SIG-M5 treated with dmso at 0.1 percent for 504 hours (cell line): ENCODE measurements around the gene LAMA4.
"Not testable (repeated sequence)": the region's sequence is repeated elsewhere in the genome, so short reads cannot be mapped to it uniquely, and the experiment has no call there.

Experiments used
- DNase-seq: peaks from one replicate; lab custom pipeline; 2025; ENCODE audit not compliant: unreplicated experiment; lab: John Stamatoyannopoulos, UW

LAMA4 gene

DNA sequence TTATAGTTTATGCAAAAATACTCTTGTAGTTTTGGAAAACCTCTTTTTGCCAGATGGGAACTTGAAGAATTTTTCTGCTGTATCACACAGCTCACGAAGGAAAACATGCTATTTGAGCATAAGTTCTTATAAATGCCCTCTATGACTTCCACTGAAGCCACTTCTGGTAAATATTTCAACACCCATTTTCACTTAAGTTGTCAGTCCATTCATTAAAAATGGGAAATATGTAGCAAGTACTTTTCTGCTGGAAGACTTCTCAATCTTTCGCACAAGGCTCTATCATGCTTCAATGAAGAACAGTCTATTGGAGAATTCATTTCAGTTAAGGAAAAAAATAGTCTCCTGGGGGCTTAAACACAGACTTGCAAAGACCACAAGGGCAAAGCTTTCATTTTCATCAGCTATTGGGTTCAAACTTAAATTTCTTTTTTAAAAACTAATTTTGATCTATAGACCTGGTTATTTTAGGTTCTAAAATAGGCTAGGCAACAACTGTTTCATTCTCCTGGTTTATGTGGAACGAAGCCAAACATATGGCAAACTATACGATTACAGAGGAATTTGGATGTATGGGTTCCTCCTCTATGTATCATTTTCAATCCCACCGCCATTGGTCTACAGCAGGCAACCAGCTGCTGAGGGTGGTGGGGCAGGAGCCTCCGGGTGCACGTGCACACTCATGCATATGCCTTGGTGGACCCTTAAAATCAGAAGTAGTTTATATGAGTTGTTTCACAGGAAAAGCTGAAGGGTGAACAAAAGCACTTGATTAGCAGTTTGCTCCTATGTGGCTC is 38.7 kb downstream of the LAMA4 start:
- no peak for DNase-seq

DNA sequence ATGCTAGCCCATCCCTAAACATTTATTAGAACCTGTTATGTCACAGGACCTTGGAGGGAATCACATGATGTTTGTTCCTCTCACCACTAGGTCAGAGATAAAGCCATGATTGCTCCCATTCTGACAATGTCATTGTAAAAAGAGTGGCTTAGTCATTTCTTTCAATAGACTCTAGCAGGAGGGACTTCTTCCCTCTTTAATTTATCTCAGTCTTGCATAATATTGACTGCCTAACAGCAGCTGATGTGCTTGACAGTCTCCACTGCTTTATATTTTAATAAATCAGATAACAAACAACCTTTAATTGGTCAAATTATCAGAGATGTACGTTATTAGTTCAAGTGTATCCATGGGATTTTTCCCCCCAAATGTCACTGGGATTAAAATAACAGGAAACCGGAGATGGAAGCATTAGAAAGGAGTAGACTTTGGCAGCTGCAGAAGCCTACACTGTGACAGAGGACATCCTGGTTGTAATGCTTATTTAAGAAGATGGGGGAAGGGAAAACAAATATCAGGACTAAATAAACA is 39.6 kb downstream of the LAMA4 start:
- no peak for DNase-seq

DNA sequence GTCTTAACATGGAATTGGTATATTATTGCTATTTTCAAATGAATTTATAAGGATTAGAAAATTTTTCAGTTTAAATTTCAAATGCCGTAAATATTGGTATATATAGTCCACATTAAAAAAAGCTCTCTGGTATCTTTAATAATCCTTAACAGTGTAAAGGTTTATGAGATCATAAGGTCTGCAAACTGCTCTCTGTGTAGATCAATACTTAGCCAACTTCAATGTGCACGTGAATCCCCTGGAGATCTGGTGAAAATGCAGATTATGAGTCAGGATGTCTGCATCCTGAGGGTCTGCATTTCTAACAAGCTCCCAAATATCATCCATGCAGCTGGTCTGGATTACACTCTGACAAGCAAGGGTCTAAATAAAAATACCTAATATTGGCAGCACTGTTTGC is 43.5 kb downstream of the LAMA4 start:
- DNase-seq, result no peak

DNA sequence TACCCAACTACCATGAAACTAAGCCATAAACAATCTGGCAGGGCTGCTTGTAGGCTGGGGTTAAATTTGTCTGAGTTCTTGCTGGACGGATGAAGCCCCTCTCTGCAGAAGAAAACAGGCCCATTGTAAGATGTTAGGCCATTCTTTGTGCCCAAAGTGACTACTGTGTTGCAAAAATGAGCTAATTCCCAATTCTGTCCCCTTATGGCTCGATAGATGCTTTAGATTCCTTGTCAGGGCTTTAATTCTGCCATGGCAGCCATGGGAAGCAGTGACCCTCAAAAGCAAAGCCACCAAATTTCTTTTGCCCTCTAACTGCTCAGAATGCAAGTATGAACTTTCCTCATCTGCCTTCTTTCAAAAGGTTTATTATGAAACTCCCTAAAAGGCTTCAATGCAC is 45.2 kb downstream of the LAMA4 start:
- no peak for DNase-seq

DNA sequence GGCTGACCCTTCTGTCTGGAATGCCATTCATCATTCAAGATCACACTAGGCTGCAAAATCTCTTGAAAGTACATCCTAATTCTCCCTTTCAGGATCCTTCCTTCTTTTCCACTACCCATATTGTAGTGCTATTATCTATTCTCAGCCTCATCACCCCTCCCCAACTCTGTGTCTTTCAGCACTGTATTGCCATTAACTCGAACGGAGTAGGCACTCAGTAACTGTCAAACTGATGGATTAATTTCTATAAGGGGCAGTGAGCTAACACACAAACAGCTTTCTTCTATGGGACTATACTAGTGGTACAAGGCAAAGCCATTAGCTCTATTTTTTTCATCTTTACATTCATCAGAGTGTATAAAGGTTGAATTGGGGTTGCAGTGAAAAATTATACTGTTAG is 46.6 kb downstream of the LAMA4 start:
- no peak for DNase-seq

DNA sequence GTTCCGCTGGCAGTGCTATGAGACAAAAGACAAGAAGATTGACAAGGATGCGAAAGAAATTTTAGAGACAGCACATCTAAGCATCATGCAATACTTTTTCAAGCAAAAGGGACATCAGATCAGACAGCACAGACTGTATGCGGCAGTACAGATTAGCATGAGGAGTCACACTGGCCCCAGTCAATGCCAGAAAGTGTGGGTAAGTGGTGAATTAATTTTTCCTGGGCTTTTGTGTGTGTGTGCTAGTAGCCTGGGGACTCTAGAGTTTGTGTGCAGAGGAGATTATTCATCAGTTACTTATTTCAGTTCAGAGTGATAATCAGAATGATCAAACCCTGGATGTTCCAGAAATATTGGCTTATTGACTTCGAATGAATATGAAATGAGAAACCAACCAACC is 47.2 kb downstream of the LAMA4 start:
- DNase-seq, result no peak

DNA sequence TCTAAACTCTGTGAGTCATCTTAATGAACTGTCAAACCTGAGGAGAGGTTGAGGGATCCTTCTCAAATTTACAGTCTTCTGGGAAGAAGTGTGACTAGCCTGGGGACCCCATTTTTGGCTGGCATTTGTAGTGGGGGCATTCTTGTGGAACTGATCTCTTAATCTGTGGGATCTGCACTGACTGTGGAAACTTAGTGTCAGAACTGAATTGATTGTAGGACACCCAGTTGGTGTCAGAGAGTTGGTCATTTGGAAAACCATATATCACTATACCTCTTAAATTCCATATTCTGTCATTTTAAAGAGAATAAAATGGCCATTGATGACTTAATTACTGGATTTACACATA is 48.3 kb downstream of the LAMA4 start:
- DNase-seq, result no peak

DNA sequence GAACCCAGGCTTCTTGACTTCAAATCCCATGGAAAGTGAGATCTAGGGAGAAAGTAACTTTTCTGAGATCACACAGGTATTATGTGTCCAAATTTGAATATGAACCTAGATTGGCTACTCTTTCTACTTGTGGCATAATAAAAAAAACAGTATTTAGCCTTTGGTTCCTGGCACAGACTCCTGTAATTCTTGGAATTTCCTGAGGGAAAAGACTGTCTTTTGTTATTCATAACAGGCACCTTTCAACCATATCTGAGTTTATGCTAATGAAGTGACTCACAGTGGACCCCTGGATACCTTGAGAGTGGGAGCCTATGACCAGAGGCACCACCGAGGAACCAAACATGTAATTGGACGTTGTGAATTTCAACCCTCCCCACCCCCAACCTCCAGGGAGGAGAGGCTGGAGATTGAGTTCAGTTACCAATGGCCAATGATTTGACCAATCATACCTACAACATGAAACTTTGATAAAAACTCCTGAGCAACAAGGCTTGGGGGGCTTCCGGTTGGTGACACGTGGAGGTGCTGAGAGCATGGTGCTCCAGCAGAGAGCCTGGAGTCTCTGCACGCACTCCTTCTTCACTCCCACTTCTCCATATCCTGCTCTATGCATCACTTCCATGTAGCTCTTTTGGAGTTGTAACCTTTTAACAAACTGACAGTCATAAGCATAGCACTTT is 48.8 kb downstream of the LAMA4 start:
- DNase-seq, result no peak

DNA sequence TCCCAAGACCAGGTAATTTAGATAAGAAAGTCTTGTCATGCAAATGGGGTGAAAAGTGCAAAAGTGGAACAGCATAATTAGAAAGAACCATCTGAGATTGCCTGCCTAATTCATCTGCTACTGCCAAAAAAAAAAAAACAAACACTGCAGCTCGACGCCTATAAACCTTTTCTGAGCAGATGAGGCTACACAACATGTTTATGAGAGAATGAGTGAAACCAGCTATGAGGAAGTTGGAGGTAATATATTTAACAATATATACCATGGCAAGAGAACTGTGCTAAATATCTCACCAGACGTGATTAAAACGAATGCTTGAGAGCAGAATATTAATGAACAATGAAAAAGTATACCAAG is 50.0 kb downstream of the LAMA4 start:
- DNase-seq, result no peak

DNA sequence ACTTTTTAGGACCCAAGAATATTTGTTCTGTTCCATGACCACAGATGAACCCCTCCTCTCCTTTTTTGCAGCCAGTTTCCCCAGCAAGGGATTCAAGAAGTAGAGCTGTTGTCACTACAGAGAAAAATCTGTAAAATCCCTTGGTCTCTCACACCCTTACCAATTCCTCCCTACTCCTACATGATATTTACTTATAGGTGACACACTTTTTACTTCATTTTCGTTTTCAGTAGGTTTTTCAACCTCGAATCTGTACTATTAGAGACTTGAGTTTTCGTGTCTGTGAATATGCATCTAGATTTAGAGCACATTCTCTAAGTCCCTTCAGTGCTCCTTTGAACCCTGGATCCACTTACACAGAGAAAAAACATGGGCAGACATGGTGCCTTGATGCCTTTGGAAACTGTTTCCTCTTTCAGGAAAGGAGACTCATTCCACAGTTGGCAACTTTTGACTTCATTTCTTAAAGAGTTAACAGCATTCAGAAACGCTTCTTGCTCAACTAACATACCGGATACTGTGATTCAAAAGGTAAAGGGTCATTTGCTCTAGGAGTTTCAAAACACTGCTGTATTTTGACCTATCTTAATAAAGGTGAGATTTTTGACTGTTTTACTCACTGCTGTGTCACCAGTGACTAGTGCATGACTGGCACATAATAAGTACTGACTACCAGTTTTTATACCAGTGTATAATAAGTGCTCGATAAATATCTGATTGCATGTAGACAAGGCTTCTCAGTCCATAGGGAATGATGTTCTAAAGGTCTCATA is 50.6 kb downstream of the LAMA4 start:
- DNase-seq, result no peak

DNA sequence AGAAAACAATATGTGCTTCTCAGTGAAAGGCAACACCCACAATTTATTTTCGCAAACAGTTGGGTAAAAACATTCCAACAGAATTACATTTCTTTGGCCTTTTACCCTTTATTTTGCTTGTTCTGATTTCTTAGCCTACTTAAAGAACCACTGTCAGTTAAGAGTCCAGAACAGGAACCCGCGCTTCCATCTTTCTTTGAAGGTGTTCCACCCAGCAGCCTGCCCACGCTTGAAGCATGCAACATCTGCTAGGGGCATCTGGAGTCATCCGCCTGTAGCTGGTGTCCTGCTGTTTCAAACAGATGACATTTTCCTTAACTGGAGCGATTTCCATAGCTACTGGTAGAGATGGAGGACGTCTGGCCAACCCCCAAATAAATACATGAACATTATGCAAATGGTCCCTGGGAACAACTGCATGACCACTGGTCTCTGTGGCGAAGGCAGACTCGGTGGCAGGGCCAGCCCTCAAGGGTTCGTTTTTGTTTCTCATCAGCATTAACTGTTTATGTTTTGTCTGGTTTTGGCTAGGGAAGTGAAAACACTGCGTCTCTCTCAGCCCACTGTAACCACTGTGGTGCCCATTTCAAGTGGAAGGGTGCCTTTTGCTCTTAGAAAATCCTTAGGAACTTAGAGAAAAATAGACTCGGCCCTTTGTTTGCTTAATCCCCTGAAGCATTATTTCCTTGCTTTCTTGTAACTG is 51.6 kb downstream of the LAMA4 start:
- DNase-seq, result no peak

DNA sequence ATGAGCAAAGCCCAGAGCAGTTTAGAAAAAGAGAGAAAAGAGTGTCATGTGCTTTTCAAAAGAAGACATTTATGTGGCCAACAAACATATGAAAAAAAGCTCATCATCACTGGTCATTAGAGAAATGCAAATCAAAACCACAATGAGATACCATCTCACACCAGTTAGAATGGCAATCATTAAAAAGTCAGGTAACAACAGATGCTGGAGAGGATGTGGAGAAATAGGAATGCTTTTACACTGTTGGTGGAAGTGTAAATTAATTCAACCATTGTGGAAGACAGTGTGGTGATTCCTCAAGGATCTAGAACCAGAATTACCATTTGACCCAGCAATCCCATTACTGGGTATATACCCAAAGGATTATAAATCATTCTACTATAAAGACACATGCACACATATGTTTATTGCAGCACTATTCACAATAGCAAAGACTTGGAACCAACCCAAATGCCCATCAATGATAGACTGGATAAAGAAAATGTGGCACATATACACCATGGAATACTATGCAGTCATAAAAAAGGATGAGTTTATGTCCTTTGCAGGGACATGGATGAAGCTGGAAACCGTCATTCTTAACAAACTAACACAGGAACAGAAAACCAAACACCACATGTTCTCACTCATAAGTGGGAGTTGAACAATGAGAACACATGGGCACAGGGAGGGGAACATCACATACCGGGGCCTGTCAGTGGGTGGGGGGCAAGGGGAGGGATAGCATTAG is 54.0 kb downstream of the LAMA4 start:
- not testable (repeated sequence) for DNase-seq

DNA sequence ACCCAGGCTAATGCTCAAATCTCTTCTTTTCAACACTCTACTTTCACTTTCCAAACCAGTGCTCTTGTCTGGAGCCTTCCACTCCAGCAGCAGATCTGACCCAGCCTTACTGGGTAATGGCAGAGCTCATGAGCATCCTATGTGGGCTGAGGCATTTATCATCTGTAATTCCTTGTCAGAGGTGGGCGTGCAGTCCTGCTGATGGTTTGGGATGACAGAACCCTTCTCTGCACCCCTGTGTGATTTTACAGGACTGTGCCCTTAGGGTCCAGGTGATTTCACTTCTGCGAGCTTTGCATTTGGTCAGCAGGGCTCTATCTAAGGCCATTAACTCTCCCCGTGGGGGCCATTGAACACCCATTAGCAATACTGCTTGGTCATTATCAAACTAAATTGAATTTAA is 55.4 kb downstream of the LAMA4 start:
- DNase-seq, result no peak

DNA sequence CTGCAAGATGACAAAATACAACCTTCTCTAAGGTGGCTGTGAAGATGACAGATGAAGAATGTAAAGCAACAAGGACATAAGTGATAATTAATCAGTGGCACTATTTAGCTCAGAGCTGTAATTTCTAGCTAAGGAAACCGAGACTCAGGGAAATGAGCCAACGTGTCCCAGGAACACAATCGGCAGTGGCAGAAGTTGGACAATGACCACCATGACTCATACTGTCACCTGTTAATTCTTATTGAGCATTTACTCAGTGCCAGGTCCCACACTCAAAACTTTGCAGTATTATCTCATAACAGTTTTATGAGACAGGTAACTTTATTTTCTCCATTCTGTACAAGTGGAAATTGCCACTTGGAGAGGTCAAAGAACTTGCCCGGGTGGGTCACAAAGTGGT is 55.8 kb downstream of the LAMA4 start:
- no peak for DNase-seq

DNA sequence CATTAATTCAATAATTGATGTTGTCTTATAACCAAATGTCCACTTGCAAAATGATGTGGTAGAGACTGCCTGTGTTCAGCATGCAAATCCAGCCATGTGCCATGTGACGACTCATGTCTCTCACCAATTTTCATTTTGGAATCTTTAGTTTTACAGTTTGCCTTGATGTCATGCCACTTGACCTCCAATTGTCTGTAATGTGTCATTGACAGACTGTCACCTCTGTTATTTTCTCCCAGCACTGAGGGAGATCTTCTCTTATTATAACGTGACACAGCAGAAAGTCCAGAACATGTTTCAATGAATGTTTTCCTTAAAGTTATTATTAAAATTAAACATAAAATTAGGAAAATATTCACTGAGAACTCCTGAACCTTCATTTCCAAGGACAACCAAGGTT is 56.7 kb downstream of the LAMA4 start:
- no peak for DNase-seq

DNA sequence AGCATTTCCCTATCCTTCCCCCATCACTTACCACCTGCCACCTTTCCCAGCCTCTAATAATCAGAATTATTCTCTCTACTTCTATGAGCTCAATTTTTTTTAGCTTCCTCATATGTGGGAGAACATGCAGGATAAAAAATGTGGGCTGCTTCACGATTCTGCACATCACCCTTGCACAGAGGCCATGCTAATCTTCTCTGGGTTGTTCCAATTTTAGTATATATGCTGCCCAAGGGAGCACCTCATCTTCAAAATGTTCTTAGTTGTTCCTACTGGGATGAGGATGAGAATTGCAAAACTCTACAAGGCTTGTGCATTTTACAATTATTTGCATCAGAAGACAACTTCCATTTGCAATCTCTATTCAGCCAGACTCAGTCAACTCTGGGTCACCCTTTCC is 58.1 kb downstream of the LAMA4 start:
- no peak for DNase-seq

DNA sequence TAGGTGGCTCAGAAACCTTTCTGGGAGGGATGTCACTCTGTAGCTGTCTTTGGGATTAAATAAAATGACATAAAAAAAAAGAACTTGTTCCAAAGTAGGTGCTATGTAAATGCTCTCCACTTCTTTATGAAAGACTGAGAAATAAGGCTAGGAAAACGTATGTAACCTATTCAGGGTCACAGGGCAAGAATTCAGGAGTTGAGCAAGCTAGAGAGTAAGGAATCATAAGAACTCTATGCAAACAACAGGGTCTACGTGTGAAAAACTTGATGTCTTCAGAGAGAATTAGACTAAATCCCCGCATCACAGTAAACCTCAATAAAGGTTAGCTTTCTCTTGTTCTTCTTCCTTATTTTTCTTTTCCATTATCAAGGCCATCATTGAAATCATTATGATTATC is 59.2 kb downstream of the LAMA4 start:
- no peak for DNase-seq

DNA sequence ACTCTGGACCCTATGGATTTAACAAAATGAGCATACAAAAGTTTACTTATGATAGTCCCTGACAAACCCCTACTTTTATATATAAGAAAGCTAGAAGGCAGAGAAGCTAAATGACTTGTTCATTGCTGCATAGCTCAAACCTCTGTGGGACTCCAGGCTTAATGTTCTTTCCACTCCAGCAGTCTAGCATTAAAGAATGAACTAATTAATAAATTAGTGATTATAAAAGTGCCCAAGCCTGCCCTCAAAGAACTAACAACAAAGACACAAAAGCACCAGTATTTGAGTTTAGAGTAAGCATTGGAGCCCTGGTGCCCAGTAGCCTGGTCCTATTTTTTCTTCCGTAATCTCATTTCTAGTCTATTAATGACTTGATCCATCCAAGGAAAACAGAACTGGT is 59.9 kb downstream of the LAMA4 start:
- no peak for DNase-seq

DNA sequence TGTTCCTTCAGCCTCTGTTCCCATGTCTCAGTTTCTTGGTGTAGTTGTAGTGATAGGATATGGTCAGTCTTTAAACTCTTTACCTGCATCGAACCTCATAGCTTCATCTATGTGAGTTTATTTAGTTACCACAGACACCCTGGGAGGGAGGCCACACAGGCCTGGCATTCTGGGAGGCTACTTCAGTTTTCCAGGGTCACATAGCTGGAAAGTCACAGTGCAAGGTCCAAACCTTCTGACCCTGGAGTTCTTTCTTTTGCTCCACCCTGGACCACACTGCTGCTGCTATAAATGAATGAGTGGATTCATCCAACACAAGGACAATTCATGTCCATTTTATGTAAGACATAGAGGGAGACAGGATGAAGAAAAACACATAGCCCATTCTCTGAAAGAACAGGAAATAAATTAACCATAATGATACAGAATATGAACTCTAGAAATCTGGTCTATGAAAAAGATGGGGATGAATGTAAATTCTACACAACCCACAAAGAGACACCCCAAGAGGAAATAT is 60.8 kb downstream of the LAMA4 start:
- DNase-seq, result no peak

DNA sequence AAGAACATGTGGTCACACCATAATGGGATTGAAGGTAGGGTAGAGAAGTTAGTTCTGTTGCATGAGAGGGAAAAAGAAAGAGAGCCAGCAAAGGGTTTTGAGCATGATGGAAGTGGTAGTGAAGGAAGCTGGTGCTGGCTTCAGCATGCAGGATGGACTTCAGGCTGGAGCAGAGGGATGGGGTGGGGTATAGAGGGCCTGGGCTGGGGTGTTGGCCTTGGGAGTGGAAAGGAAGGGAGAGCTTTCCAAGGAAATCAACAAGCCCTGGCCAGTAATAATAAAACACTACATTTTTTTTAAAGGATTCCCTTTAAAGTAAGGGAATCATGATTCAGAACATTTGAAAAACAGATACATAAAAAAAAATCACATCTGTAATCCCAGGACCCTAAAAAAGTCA is 61.2 kb downstream of the LAMA4 start:
- DNase-seq, result no peak
